ENCODE data around the gene LDLRAD3.

Gene LDLRAD3

GRCh38 chr11:36155770-36156160 is 211.9 kb downstream of the LDLRAD3 start:
- H3K4me3 ChIP-seq (ENCODE audit: low read length) = no peak overlapping the region
- DNase-seq (ENCODE audit: low read depth) = peak; percentile 72
- TF ChIP-seq, protein P1, sequence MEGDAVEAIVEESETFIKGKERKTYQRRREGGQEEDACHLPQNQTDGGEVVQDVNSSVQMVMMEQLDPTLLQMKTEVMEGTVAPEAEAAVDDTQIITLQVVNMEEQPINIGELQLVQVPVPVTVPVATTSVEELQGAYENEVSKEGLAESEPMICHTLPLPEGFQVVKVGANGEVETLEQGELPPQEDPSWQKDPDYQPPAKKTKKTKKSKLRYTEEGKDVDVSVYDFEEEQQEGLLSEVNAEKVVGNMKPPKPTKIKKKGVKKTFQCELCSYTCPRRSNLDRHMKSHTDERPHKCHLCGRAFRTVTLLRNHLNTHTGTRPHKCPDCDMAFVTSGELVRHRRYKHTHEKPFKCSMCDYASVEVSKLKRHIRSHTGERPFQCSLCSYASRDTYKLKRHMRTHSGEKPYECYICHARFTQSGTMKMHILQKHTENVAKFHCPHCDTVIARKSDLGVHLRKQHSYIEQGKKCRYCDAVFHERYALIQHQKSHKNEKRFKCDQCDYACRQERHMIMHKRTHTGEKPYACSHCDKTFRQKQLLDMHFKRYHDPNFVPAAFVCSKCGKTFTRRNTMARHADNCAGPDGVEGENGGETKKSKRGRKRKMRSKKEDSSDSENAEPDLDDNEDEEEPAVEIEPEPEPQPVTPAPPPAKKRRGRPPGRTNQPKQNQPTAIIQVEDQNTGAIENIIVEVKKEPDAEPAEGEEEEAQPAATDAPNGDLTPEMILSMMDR (IDR thresholded peaks at IDR 0.05; ENCODE audit: insufficient read depth, low read depth, low read length, missing control alignments) = peak; percentile 23

GRCh38 chr11:36156161-36156816 is 212.4 kb downstream of the LDLRAD3 start:
- DNase-seq (ENCODE audit: low read depth) = peak; percentile 74
- TF ChIP-seq, protein P1 (IDR thresholded peaks at IDR 0.05; ENCODE audit: insufficient read depth, low read depth, low read length, missing control alignments) = no peak

DNA sequence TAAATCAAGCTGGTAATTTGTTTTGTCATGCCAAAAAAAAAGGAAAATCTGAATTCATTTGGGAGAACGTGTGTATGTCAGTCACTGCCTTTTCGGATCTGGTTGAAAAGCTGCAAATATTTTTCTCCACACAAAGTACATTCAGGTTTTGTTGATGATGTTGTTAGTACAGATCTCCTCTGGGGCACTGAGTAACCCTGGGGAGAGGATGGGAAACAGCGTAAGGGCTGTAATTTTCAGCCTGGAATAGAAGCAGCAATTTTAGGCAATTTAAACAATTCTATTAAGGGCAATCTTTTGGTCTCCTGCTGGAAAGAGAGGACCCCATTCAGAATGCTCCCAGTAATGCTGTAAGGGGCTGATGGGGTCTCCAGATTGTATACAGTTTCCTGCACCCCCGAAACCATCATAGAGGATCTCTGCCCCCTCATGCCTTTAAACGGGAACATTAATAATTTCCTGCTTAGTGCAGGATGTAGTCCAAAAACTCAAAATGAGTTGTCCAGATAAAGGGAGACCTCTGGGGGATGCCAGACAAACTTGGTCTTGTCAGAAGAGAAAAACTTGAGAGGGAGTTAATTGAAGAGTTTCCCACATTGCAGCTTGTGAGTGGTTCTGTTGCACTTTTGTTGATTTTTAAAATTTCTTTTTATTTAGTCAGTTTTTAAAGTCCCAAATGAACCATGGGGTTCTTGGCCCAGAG is 213.1 kb downstream of the LDLRAD3 start:
- TF ChIP-seq, protein P1 (IDR thresholded peaks at IDR 0.05; ENCODE audit: insufficient read depth, low read depth, low read length, missing control alignments) = no peak
- no peak overlapping the region for H3K4me3 ChIP-seq (ENCODE audit: low read length)
- DNase-seq (ENCODE audit: low read depth) = no peak

More at GRCh38 chr11:36156161-36156816, 212.4 kb downstream of the LDLRAD3 start:
- no peak overlapping the region for H3K4me3 ChIP-seq (ENCODE audit: low read length)

DNA sequence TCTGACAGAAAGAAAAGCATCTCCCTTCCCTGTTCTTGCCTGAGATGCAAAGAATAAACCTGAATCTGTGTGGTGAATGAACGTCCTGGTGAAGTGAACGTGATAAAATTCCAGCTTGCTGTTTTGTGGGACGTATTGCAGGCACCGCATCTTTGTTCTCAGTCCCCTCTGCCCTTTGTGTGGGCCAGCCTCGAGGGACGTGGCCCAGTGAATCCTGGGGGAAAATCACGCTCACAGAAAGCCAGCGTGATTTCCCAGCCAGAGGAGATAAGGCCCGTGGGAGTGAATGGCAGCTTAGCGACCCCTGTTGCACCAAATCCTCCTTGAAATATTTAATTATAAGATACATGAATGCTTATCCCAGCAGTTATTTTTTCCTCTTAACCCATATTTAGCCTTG is 216.2 kb downstream of the LDLRAD3 start:
- TF ChIP-seq, protein P1 (IDR thresholded peaks at IDR 0.05; ENCODE audit: insufficient read depth, low read depth, low read length, missing control alignments) = no peak
- H3K4me3 ChIP-seq (ENCODE audit: low read length) = no peak overlapping the region
- DNase-seq (ENCODE audit: low read depth) = no peak

GRCh38 chr11:36161572-36161971 is 217.7 kb downstream of the LDLRAD3 start:
- DNase-seq (ENCODE audit: low read depth) = no peak

DNA sequence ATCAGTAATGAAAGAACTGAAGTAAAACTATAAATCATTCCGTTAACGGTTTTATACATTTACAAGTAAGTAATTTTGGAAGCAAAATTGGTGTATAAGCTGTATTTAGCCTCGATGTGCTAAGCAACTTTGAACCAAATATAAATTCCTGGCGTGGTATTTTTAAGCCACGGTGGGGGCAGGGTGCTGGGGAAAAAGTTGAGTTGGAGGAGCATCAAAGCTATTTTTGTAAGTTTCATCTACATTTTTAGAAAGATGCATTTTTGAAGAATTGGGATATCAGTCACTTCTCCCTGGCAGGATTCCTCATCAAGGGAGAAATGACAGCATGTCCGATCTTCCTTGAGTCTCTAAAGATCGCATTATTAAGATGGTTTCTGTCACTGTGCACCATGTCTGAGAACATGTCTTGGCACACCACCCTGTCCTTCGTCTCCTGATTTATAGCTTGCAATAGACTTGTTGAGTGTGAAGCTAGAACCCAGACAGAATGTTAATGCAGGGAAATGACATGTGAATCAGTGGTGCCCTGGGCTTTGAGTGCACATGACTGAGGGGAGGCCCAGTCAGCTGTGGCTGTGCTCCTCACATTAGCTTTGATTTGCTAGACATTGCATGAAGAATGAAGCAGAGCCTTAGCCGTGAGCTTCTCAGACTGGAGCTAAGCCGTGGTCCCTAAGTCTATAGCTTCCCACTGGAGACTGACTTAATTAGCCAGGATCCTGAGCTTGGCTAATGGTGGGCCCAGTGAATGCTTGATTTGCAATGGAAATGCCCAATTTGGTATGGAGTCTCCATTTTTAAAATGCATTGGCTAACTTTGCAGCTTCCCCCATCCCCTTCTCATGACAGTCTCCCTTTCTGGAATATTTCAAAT is 218.4 kb downstream of the LDLRAD3 start:
- H3K4me3 ChIP-seq (ENCODE audit: low read length) = no peak overlapping the region
- TF ChIP-seq, protein P1 (IDR thresholded peaks at IDR 0.05; ENCODE audit: insufficient read depth, low read depth, low read length, missing control alignments) = no peak
- DNase-seq (ENCODE audit: low read depth) = no peak

More at GRCh38 chr11:36161572-36161971, 217.7 kb downstream of the LDLRAD3 start:
- TF ChIP-seq, protein P1 (IDR thresholded peaks at IDR 0.05; ENCODE audit: insufficient read depth, low read depth, low read length, missing control alignments) = no peak
- H3K4me3 ChIP-seq (ENCODE audit: low read length) = no peak overlapping the region
